ENCODE data around the gene OSBP2.

OSBP2 gene

DNA sequence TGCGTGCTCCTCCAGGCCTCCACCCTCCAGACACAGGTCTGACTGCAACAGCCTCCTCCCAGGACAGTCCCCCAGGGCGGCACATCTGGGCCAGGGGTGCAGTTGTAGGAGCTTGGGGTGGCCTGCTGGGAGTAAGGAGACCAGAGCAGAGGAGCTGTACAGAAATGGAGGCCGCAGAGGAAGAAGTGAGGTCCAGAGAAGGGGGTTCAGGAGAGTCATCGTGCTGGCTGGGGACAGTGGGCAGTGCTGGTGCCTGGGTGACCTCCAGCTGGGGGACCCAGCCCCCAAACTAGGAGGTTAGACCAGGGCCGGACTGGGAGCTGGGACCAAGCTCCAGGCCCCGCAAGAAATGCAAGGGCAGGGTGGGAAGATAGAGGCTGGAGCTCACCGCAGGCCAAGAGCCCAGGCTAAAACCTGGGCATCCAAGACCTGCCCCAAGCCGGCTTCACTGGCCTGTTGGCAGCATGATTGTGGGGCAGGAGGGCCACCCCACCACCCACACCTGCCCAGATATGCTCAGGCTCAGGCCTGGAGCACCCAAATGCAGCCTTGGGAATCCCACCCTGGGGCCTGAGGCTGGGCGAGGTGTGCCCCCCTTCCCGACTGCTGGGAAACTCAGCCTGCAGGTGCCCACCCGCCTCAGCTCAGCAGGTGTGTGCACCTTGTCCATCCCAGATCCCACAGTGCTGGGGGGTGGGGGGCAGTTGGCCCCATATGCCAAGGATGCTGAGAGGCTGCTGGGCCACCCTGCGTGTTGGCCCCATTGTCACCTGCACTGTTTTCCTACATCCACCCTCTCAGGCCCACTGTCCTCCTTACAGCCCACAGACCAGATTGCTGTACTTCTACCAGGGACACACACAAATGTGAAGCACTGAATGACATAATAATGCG, 177.0 kb downstream of the OSBP2 start:
- Histone ChIP-seq H3K9ac (no peak overlapping the region), H3K27me3 (ENCODE audit: control insufficient read depth, insufficient read depth, low read length) (no peaks in the 10 kb centered on the region), H3K27ac (no peak overlapping the region), H3K36me3 (ENCODE audit: control insufficient read depth, insufficient read depth, low read length) (no peaks in the 10 kb centered on the region), H2AFZ (no peak overlapping the region), H3K79me2 (no peaks in the 10 kb centered on the region), H3K4me2 (ENCODE audit: low read length) (no peak overlapping the region), H3K4me1 (no peaks in the 10 kb centered on the region), H3K4me3 (ENCODE audit: low read depth, low read length) (no peak overlapping the region), H3K9me3 (ENCODE audit: control insufficient read depth, low read length) (no peaks in the 10 kb centered on the region)
- TF ChIP-seq, protein P1, sequence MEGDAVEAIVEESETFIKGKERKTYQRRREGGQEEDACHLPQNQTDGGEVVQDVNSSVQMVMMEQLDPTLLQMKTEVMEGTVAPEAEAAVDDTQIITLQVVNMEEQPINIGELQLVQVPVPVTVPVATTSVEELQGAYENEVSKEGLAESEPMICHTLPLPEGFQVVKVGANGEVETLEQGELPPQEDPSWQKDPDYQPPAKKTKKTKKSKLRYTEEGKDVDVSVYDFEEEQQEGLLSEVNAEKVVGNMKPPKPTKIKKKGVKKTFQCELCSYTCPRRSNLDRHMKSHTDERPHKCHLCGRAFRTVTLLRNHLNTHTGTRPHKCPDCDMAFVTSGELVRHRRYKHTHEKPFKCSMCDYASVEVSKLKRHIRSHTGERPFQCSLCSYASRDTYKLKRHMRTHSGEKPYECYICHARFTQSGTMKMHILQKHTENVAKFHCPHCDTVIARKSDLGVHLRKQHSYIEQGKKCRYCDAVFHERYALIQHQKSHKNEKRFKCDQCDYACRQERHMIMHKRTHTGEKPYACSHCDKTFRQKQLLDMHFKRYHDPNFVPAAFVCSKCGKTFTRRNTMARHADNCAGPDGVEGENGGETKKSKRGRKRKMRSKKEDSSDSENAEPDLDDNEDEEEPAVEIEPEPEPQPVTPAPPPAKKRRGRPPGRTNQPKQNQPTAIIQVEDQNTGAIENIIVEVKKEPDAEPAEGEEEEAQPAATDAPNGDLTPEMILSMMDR (IDR thresholded peaks at IDR 0.05) = no peak

DNA sequence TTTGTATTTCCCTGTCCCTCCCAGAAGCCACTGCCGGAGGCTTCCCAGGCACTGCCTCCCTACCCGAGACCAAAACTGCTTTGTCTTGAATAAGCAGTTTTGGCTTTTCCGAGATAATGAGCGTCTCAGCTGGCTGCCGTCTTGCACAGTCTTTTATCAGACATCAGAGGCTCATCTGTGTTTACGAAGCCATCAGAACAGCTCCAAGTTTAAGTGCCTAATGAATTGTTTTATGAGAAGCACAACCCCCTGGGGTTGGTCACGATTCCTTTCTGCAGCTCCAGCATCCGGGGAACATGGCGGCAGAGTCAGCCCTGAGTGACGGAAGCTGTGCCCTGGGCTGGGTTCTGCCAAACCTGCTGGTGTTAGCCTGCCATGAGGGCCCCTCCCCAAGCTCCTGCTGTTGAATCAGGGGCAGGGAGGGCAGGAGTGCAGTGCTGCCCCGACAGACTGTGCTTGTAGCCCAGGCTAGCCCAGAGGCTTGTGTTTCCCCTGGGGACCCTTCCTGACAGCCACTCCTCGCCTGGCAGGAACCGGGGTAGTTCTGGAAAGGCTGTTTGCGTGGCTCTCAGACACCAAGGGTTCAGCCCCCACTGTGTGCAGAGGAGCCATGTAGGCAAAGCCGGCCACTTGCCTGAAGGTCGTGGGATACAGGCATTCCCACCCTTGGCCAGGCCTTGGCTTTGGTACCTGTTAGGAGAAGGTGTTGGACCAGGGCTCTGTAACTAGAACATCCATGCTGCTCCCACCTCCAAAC, 177.8 kb downstream of the OSBP2 start:
- H3K9me3 ChIP-seq (ENCODE audit: control insufficient read depth, low read length) = no peaks in the 10 kb centered on the region
- no peak overlapping the region for H3K27ac ChIP-seq
- no peak overlapping the region for H2AFZ ChIP-seq
- no peak overlapping the region for H3K9ac ChIP-seq
- no peaks in the 10 kb centered on the region for H3K27me3 ChIP-seq (ENCODE audit: control insufficient read depth, insufficient read depth, low read length)
- H3K36me3 ChIP-seq (ENCODE audit: control insufficient read depth, insufficient read depth, low read length) = no peaks in the 10 kb centered on the region
- H3K4me2 ChIP-seq (ENCODE audit: low read length) = no peak overlapping the region
- H3K4me3 ChIP-seq (ENCODE audit: low read depth, low read length) = no peak overlapping the region
- TF ChIP-seq, protein P1 (IDR thresholded peaks at IDR 0.05) = no peak
- no peaks in the 10 kb centered on the region for H3K4me1 ChIP-seq
- no peaks in the 10 kb centered on the region for H3K79me2 ChIP-seq

DNA sequence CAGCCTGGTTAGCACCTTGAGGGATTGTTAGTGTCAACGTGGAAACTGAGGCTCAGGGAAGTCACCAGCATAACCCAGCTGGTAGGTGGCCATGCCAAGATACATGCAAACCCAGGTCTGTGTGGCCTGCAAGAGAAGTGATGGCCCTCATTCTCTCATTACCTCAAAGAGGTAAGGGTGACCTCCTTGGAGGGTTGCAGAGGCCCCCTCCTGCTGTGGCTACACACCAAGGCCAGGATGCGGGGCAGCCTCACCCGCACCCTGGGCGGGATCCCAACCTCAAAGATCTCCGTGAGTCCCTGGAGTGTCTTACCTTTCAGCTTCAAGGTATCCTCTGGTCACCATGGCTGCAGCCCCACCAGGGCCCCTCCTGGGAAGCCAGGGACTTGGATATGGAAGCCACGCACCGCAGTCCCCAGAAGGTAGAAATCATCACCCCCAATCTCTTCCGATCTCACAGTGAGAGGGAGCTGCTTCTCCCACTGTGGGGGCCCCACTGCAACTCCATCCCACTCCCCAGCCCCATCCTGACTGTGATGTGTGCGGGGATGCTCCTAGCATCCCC, 178.5 kb downstream of the OSBP2 start:
- H3K27ac ChIP-seq = no peak overlapping the region
- TF ChIP-seq, protein P1 (IDR thresholded peaks at IDR 0.05) = no peak
- H3K9ac ChIP-seq = no peak overlapping the region
- no peaks in the 10 kb centered on the region for H3K36me3 ChIP-seq (ENCODE audit: control insufficient read depth, insufficient read depth, low read length)
- H2AFZ ChIP-seq = no peak overlapping the region
- H3K79me2 ChIP-seq = no peaks in the 10 kb centered on the region
- no peak overlapping the region for H3K4me3 ChIP-seq (ENCODE audit: low read depth, low read length)
- H3K4me1 ChIP-seq = no peaks in the 10 kb centered on the region
- H3K4me2 ChIP-seq (ENCODE audit: low read length) = no peak overlapping the region
- no peaks in the 10 kb centered on the region for H3K27me3 ChIP-seq (ENCODE audit: control insufficient read depth, insufficient read depth, low read length)
- H3K9me3 ChIP-seq (ENCODE audit: control insufficient read depth, low read length) = no peaks in the 10 kb centered on the region

DNA sequence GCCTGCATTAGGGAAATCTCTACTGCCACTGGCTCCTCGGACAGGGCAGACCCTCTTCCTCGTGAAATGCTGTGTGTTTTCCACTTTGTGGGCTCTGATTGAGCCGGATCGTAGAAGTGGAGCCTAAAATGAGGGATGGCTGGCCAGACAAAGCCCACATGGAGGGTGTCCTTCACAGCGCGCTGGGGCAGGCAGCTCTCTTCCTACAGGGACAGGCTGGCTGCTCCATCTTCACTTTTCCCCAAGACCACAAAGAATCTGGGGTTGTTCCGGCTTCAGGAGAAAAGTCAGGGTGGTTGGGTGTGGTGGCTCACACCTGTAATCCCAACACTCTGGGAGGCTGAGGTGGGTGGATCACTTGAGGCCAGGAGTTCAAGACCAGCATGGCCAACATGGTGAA, 179.0 kb downstream of the OSBP2 start:
- TF ChIP-seq, protein P1 (IDR thresholded peaks at IDR 0.05) = no peak
- no peaks in the 10 kb centered on the region for H3K4me1 ChIP-seq

More for the DNA sequence above, 179.0 kb downstream of the OSBP2 start:
- no peaks in the 10 kb centered on the region for H3K79me2 ChIP-seq
- no peak overlapping the region for H3K4me3 ChIP-seq (ENCODE audit: low read depth, low read length)
- H3K27ac ChIP-seq = no peak overlapping the region
- no peaks in the 10 kb centered on the region for H3K36me3 ChIP-seq (ENCODE audit: control insufficient read depth, insufficient read depth, low read length)
- H3K9me3 ChIP-seq (ENCODE audit: control insufficient read depth, low read length) = no peaks in the 10 kb centered on the region
- no peak overlapping the region for H3K9ac ChIP-seq
- H2AFZ ChIP-seq = no peak overlapping the region
- H3K27me3 ChIP-seq (ENCODE audit: control insufficient read depth, insufficient read depth, low read length) = no peaks in the 10 kb centered on the region
- H3K4me2 ChIP-seq (ENCODE audit: low read length) = no peak overlapping the region
